Jurkat, Clone E6-1 (cell line): ENCODE data around the gene MKI67.

ENCODE experiments used
- DNase-seq: peaks from one replicate; pipeline ENCODE4 v3.0.0-alpha.2; 2011; ENCODE audit warnings: low read depth, low spot score
- H3K4me3 ChIP-seq: 2 replicates; pipeline ENCODE4 v1.5.1; 2011; ENCODE audit warnings: mild to moderate bottlenecking, low read length, control low read depth, moderate library complexity

The MKI67 gene

DNA sequence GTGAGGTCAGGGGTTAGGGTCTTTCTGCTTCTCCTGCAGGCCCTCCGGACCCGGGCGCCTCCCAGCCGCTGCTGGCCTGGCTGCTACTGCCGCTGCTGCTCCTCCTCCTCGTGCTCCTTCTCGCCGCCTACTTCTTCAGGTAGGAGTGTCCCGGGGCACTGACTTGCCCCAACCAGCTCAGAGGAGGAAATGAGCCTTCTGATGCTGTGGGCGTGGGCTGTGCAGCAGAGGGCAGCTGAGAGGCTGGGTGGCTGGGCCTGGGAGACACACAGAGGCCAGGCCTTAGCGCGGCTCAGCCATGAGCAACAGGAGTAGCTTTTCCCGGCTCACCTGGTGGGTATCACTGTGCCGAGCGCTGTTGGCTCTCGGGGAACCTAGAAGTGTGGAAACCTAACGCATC lies 78.9 kb downstream of the MKI67 start:
- H3K4me3 ChIP-seq = peak overlapping the region; percentile 57
- DNase-seq = peak; percentile 79

DNA sequence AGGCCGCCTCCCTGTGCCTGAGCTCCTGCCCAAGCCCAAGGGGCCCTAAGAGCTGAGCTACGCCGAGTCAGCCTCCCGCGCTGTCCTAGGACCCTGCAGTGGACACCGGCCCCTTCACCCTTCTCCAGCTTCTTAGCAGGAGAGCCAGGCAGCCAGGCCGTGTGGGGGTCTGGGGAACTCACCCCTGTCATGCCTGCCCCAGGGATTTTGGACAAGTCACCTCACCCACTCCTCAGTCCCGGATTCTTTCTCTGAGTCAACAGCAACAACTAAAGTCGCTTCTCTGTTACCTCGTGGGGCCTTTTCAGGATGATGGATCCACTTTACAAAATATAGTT lies 79.3 kb downstream of the MKI67 start:
- H3K4me3 ChIP-seq = peak overlapping the region; percentile 57
- DNase-seq = no peak
